SW 1271 (cell line): ENCODE measurements around the gene ITGB7.

Source experiments
- DNase-seq, 2 experiments: peaks; one replicate each; lab custom pipeline; 2025; lab: John Stamatoyannopoulos, UW

Gene ITGB7

DNA sequence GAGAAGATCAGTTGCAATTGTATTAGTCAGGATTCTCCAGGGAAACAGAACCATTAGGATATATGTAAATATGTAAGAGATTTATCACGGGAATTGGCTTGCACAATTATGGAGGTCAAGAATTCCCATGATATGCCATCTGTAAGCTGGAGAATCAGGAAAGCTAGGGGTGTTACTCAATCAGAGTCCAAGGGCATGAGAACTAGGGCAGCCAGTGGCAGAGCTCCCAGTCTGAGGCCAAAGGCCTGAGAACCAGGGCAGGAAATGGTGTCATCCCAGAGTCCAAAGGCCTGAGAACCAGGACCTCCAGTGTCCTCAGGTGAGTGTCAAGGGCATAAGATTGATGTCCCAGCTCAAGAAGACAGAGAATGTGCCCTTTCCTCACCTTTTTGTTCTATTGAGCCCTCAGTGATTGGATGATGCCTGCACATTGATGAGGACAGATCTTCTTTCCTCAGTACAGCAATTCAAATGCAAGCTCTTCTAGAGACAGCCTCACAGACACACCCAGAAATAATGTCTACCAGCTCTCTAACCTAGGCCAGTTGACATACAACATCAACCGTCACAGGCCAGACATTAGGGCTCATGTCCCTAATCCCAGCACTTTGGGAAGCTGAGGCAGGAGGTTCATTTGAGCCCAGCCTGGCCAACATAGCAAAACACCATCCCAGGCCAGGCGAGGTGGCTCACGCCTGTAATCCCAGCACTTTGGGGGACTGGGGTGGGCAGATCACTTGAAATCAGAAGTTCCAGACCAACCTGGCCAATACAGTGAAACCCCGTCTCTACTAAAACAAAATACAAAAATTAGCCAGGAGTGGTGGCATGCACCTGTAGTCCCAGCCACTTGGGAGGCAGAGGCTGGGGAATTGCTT lies 61.4 kb downstream of the ITGB7 start:
- DNase-seq: no peak

DNA sequence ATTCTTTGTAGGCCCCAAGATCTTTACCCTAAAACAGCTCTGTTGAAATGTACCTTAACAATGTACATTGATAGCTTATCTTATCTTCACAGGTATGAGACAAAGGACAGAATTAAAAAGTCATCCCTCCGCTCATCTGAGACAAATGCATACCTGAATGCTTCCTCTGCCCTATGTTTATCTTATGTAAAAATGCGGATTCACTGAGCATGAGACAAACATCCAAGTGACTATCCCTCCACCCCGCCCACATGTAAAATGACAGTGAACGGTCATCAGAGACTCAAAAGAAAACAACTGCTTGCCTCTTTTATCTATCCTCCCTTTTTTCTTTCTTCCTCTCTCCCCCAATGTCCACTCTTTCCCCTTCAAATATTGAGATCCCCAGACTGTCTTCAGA lies 63.7 kb downstream of the ITGB7 start:
- DNase-seq: no peak
